SK-N-SH (cell line): ENCODE measurements around the gene STK40.

Experiments
- CTCF ChIP-seq: fragments of 200-600 bp; sonication (generic); IDR thresholded peaks from 2 replicates; pipeline ENCODE4 v1.6.1; 2017; ENCODE audit warnings: antibody characterized with exemption, mild to moderate bottlenecking, moderate library complexity
- REST ChIP-seq: IDR thresholded peaks from 2 replicates; pipeline ENCODE4 v1.6.1; 2012; ENCODE audit warnings: mild to moderate bottlenecking, low read depth, low read length, moderate library complexity
- USF2 ChIP-seq: fragments of 150-350 bp; IDR thresholded peaks from 2 replicates; pipeline ENCODE4 v1.6.1; 2017; ENCODE audit warnings: antibody characterized with exemption, low read length, low read depth, borderline replicate concordance

- no peak for TF ChIP-seq CTCF
- TF ChIP-seq REST, result no peak
- no peak for TF ChIP-seq USF2
These were observed 2.5 kb downstream of the STK40 start for GRCh38 chr1:36383240-36383639.
